RWPE2 (cell line): ENCODE measurements around the gene DPH2.
A peak's percentile ranks its signal among the peaks of the same experiment; 100 is the strongest.

Experiments
- ATAC-seq: fragments of 200-7000 bp; cut with Tn5 transposase; 3 replicates; pipeline ENCODE4 v1.9.1; 2021; ENCODE audit warnings: low read depth
- DNase-seq: peaks from one replicate; pipeline ENCODE4 v3.0.0-alpha.2; 2020; ENCODE audit warnings: low spot score
- H3K27ac ChIP-seq: fragments of 450-650 bp; 2 replicates; pipeline ENCODE4 v1.5.1; 2017; ENCODE audit warnings: mild to moderate bottlenecking; ENCODE audit not compliant: poor library complexity, severe bottlenecking
- H3K27me3 ChIP-seq: fragments of 250-450 bp; sonication (Bioruptor Pico); 2 replicates; pipeline ENCODE4 v1.5.1; 2021; ENCODE audit warnings: mild to moderate bottlenecking, moderate library complexity; ENCODE audit not compliant: insufficient read depth, poor library complexity, severe bottlenecking
- H3K36me3 ChIP-seq: fragments of 250-450 bp; sonication (Bioruptor Pico); 2 replicates; pipeline ENCODE4 v1.5.1; 2020; ENCODE audit warnings: low read depth, mild to moderate bottlenecking, moderate library complexity
- H3K4me1 ChIP-seq: fragments of 250-450 bp; sonication (Bioruptor Pico); 2 replicates; pipeline ENCODE4 v1.5.1; 2021; ENCODE audit warnings: mild to moderate bottlenecking, moderate library complexity; ENCODE audit not compliant: insufficient read depth, poor library complexity, severe bottlenecking
- H3K4me3 ChIP-seq: fragments of 250-450 bp; sonication (Bioruptor Pico); 2 replicates; pipeline ENCODE4 v1.5.1; 2021; ENCODE audit warnings: mild to moderate bottlenecking, moderate library complexity; ENCODE audit not compliant: severe bottlenecking
- H3K9me3 ChIP-seq: fragments of 250-450 bp; sonication (Bioruptor Pico); 2 replicates; pipeline ENCODE4 v1.5.1; 2021; ENCODE audit warnings: mild to moderate bottlenecking, moderate library complexity; ENCODE audit not compliant: severe bottlenecking
- TF ChIP-seq, protein P1 (sequence below): fragments of 450-650 bp; IDR thresholded peaks from one replicate; pipeline ENCODE4 v1.5.1; 2017; ENCODE audit warnings: mild to moderate bottlenecking, moderate library complexity; ENCODE audit not compliant: poor library complexity, severe bottlenecking

The DPH2 gene

DNA sequence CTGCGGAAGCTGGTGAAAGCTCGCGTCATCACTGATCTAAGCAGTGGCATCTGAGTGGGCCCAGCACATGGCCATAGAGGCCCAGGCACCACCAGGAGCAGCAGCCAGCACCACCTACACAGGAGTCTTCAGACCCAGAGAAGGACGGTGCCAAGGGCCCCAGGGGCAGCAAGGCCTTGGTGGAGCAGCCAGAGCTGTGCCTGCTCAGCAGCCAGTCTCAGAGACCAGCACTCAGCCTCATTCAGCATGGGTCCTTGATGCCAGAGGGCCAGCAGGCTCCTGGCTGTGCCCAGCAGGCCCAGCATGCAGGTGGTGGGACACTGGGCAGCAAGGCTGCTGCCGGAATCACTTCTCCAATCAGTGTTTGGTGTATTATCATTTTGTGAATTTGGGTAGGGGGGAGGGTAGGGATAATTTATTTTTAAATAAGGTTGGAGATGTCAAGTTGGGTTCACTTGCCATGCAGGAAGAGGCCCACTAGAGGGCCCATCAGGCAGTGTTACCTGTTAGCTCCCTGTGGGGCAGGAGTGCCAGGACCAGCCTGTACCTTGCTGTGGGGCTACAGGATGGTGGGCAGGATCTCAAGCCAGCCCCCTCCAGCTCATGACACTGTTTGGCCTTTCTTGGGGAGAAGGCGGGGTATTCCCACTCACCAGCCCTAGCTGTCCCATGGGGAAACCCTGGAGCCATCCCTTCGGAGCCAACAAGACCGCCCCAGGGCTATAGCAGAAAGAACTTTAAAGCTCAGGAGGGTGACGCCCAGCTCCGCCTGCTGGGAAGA is 39.5 kb upstream of the DPH2 start:
- TF ChIP-seq, protein P1, sequence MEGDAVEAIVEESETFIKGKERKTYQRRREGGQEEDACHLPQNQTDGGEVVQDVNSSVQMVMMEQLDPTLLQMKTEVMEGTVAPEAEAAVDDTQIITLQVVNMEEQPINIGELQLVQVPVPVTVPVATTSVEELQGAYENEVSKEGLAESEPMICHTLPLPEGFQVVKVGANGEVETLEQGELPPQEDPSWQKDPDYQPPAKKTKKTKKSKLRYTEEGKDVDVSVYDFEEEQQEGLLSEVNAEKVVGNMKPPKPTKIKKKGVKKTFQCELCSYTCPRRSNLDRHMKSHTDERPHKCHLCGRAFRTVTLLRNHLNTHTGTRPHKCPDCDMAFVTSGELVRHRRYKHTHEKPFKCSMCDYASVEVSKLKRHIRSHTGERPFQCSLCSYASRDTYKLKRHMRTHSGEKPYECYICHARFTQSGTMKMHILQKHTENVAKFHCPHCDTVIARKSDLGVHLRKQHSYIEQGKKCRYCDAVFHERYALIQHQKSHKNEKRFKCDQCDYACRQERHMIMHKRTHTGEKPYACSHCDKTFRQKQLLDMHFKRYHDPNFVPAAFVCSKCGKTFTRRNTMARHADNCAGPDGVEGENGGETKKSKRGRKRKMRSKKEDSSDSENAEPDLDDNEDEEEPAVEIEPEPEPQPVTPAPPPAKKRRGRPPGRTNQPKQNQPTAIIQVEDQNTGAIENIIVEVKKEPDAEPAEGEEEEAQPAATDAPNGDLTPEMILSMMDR, result peak; percentile 57
- no peaks in the 10 kb centered on the region for H3K9me3 ChIP-seq
- ATAC-seq (no peak), DNase-seq (no peak)
- no peaks in the 10 kb centered on the region for H3K27me3 ChIP-seq
- no peak overlapping the region for H3K4me3 ChIP-seq
- H3K27ac ChIP-seq, result peak overlapping the region; percentile 82
- no peaks in the 10 kb centered on the region for H3K36me3 ChIP-seq
- peaks cover 38% of the 10 kb centered on the region for H3K4me1 ChIP-seq

DNA sequence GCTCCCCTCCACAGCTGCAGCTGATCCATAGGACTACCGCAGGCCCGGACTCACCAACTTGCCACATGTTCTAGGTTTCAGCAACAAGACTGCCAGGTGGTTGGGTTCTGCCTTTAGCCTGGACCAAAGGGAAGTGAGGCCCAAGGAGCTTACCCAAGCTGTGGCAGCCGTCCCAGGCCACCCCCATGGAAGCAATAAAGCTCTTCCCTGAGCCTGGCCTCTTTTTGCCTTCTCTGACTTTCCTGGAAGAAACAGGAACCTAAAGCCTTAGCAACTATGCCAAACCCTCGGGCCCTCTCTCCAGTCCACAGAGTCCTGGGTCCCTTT is 38.9 kb upstream of the DPH2 start:
- peaks cover 40% of the 10 kb centered on the region for H3K4me1 ChIP-seq
- H3K36me3 ChIP-seq, result no peaks in the 10 kb centered on the region
- peak overlapping the region; percentile 82 for H3K27ac ChIP-seq
- DNase-seq (no peak), ATAC-seq (0 out of 3 replicates have a peak, but pooled peaks have one; percentile 2)
- TF ChIP-seq, protein P1, result peak; percentile 4
- no peaks in the 10 kb centered on the region for H3K9me3 ChIP-seq
- H3K4me3 ChIP-seq, result no peak overlapping the region
- H3K27me3 ChIP-seq, result no peaks in the 10 kb centered on the region

DNA sequence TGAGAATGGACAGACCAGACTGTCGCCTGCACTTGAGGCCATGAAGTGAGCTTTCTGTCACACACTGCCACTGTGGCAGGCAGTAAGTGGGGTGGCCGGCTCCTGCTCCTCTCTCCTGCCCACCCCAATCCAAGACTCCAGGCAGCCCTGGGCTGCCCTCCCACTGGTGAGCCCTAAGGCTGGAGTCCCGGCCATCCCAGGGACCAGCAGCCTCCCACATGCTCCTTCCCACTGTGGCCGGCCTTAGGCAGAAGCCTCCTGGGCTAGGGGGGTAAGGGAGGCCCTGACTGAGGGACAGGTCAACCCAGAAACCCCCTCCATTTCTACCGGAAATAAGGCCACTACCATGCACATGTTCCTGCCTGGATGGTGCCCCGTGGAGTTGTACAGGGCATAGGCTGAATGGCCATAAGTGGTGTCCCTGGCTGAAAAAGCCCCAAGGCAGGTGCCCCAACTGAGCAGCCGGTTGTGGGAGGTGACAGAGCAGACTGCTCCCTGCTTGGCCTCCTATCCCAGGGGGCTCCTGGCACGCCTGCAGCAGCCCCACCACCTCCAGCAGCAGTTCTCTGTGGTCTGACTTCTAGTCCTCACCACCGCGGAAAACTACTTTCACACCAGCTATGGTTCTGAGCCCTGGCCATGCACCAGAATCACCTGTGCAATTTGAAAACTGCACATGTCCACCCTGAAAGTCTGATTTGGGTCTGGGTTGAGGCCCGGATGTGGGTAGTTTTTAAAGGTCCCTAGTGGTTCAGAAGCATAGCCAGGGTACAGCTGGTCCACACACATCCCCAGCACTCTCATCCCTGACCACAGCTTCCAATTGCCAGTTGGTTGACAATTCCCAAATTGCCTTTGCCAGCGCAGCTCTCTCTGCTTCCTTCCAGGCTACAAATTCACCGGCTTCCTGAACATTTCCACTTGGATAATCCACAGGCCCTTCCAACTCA is 37.8 kb upstream of the DPH2 start:
- Histone ChIP-seq H3K4me3 (no peak overlapping the region), H3K27ac (peak overlapping the region; percentile 82), H3K4me1 (peaks cover 44% of the 10 kb centered on the region), H3K36me3 (peaks cover 6% of the 10 kb centered on the region), H3K9me3 (no peaks in the 10 kb centered on the region), H3K27me3 (no peaks in the 10 kb centered on the region)
- TF ChIP-seq, protein P1, result no peak
- DNase-seq (no peak), ATAC-seq (no peak)

DNA sequence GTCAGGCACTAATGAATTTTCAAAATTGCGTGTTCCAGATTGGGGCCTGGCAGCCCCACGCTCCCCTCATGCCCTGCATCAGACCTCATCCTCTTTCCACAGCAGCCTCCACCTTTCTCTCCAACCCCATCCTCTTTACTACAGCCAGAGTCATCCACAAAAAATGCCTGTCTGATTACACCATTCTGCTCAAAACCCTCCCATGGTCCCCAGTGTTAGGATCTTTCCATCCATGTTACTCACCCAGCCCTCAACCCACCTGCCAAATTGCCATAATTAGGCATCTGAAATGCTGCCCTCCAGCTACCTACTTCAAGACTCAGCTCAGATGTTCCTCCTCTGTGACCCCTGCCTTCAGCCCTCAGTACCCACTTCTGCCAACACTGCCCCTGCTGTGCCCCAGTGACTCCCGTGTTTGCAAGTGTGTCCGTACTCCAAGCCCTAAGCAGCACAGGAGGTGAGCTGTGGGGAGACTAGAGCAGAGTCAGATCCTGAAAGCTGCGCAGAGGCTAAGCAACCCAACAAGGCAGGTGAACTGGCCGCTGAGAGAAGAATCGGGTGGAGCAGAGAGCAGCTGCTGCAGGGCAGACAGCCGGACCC is 36.9 kb upstream of the DPH2 start:
- Histone ChIP-seq H3K27me3 (no peaks in the 10 kb centered on the region), H3K36me3 (peaks cover 13% of the 10 kb centered on the region), H3K4me1 (peaks cover 53% of the 10 kb centered on the region), H3K27ac (peak overlapping the region; percentile 82), H3K9me3 (no peaks in the 10 kb centered on the region), H3K4me3 (peak overlapping the region; percentile 46)
- no peak for DNase-seq
- TF ChIP-seq, protein P1, result no peak
- ATAC-seq, result peak; percentile 32
